ENCODE results near the gene RASSF5. TPM values are rescaled to one million over a fixed set of nuclear protein-coding genes. Genes with fewer than 3 reads are reported as not detected.

The RASSF5 gene
- total RNA-seq, 2 donors from 2014 or later, result 212 to 239 TPM

- ATAC-seq, result no peak
These were observed 10.5 kb downstream of the RASSF5 start for GRCh38 chr1:206517784-206518183.

GRCh38 chr1:206518206-206518605, 10.9 kb downstream of the RASSF5 start:
- Mint-ChIP-seq H3K36me3 (no peaks in the 10 kb centered on the region), H3K27ac (no peak overlapping the region), H3K9me3 (no peaks in the 10 kb centered on the region)
- ATAC-seq, result no peak
- DNase-seq (ENCODE audit: low spot score in 2 of 2), result no peak

More at GRCh38 chr1:206517784-206518183, 10.5 kb downstream of the RASSF5 start:
- H3K9me3 Mint-ChIP-seq, result no peaks in the 10 kb centered on the region
- H3K36me3 Mint-ChIP-seq, result no peaks in the 10 kb centered on the region
- H3K27ac Mint-ChIP-seq, result no peak overlapping the region
- DNase-seq (ENCODE audit: low spot score in 2 of 2), result no peak

- ATAC-seq (no peak), DNase-seq (ENCODE audit: low spot score in 2 of 2) (no peak)
- no peaks in the 10 kb centered on the region for H3K9me3 Mint-ChIP-seq
- H3K36me3 Mint-ChIP-seq, result no peaks in the 10 kb centered on the region
- H3K27ac Mint-ChIP-seq, result no peak overlapping the region
These were observed 11.4 kb downstream of the RASSF5 start for GRCh38 chr1:206518743-206519142.

GRCh38 chr1:206521127-206521526, 13.8 kb downstream of the RASSF5 start:
- H3K9me3 Mint-ChIP-seq, result no peaks in the 10 kb centered on the region
- no peaks in the 10 kb centered on the region for H3K36me3 Mint-ChIP-seq
- no peak for ATAC-seq
- DNase-seq (ENCODE audit: low spot score in 2 of 2), result no peak
- no peak overlapping the region for H3K27ac Mint-ChIP-seq

- Mint-ChIP-seq H3K27ac (no peak overlapping the region), H3K36me3 (no peaks in the 10 kb centered on the region), H3K9me3 (no peaks in the 10 kb centered on the region)
- ATAC-seq (peak in 1 of 2 donors; percentile 21), DNase-seq (ENCODE audit: low spot score in 2 of 2) (no peak)
These were observed 14.5 kb downstream of the RASSF5 start for GRCh38 chr1:206521694-206522402.

- peak; percentile 11 to 63 for ATAC-seq
- Mint-ChIP-seq H3K27ac (no peak overlapping the region), H3K36me3 (no peaks in the 10 kb centered on the region), H3K9me3 (no peaks in the 10 kb centered on the region)
- no peak for DNase-seq (ENCODE audit: low spot score in 2 of 2)
These were observed 17.5 kb downstream of the RASSF5 start for GRCh38 chr1:206524739-206525364.

GRCh38 chr1:206526064-206526911, 19.0 kb downstream of the RASSF5 start:
- ATAC-seq, result no peak
- H3K36me3 Mint-ChIP-seq, result no peaks in the 10 kb centered on the region
- no peak overlapping the region for H3K27ac Mint-ChIP-seq
- DNase-seq (ENCODE audit: low spot score in 2 of 2), result no peak
- no peaks in the 10 kb centered on the region for H3K9me3 Mint-ChIP-seq

- DNase-seq (ENCODE audit: low spot score in 2 of 2) (peak in 1 of 2 donors; percentile 9), ATAC-seq (no peak)
- no peak overlapping the region for H3K27ac Mint-ChIP-seq
- no peaks in the 10 kb centered on the region for H3K36me3 Mint-ChIP-seq
- H3K9me3 Mint-ChIP-seq, result no peaks in the 10 kb centered on the region
These were observed 22.1 kb downstream of the RASSF5 start for GRCh38 chr1:206529425-206529824.

GRCh38 chr1:206532368-206532767, 25.0 kb downstream of the RASSF5 start:
- Mint-ChIP-seq H3K27ac (no peak overlapping the region), H3K36me3 (no peaks in the 10 kb centered on the region), H3K9me3 (no peaks in the 10 kb centered on the region)
- ATAC-seq, result no peak
- DNase-seq (ENCODE audit: low spot score in 2 of 2), result peak in 1 of 2 donors; percentile 16

GRCh38 chr1:206534552-206534951, 27.2 kb downstream of the RASSF5 start:
- Mint-ChIP-seq H3K9me3 (no peaks in the 10 kb centered on the region), H3K27ac (no peak overlapping the region), H3K36me3 (no peaks in the 10 kb centered on the region)
- DNase-seq (ENCODE audit: low spot score in 2 of 2) (no peak), ATAC-seq (no peak)

- no peak for ATAC-seq
- Mint-ChIP-seq H3K9me3 (no peaks in the 10 kb centered on the region), H3K36me3 (no peaks in the 10 kb centered on the region), H3K27ac (no peak overlapping the region)
- peak in 1 of 2 donors; percentile 21 for DNase-seq (ENCODE audit: low spot score in 2 of 2)
These were observed 28.5 kb downstream of the RASSF5 start for GRCh38 chr1:206535853-206536188.

GRCh38 chr1:206537141-206537540, 29.8 kb downstream of the RASSF5 start:
- no peaks in the 10 kb centered on the region for H3K9me3 Mint-ChIP-seq
- ATAC-seq, result no peak
- H3K27ac Mint-ChIP-seq, result no peak overlapping the region
- H3K36me3 Mint-ChIP-seq, result peaks cover 0 to 5% of the 10 kb centered on the region in 2 donors
- peak in 1 of 2 donors; percentile 38 for DNase-seq (ENCODE audit: low spot score in 2 of 2)

GRCh38 chr1:206538086-206538770, 30.9 kb downstream of the RASSF5 start:
- peak in 1 of 2 donors; percentile 35 for DNase-seq (ENCODE audit: low spot score in 2 of 2)
- no peak overlapping the region for H3K27ac Mint-ChIP-seq
- peaks cover 0 to 7% of the 10 kb centered on the region in 2 donors for H3K36me3 Mint-ChIP-seq
- no peaks in the 10 kb centered on the region for H3K9me3 Mint-ChIP-seq
- ATAC-seq, result peak in 1 of 2 donors; percentile 41

GRCh38 chr1:206538901-206539640, 31.7 kb downstream of the RASSF5 start:
- DNase-seq (ENCODE audit: low spot score in 2 of 2), result no peak
- Mint-ChIP-seq H3K9me3 (no peaks in the 10 kb centered on the region), H3K36me3 (peaks cover 0 to 7% of the 10 kb centered on the region in 2 donors), H3K27ac (no peak overlapping the region)
- no peak for ATAC-seq

- peaks cover 0 to 7% of the 10 kb centered on the region in 2 donors for H3K36me3 Mint-ChIP-seq
- peak overlapping the region in 1 of 2 donors; percentile 50 for H3K27ac Mint-ChIP-seq
- no peaks in the 10 kb centered on the region for H3K9me3 Mint-ChIP-seq
- DNase-seq (ENCODE audit: low spot score in 2 of 2) (peak in 1 of 2 donors; percentile 28), ATAC-seq (no peak)
These were observed 32.9 kb downstream of the RASSF5 start for GRCh38 chr1:206540044-206540780.
